K562 (cell line): Measurements from ENCODE around the gene HSPB8. TPM values are rescaled to one million over a fixed set of nuclear protein-coding genes. Genes with fewer than 3 reads are reported as not detected.

Experiments used
- ATAC-seq: fragments of 200-7000 bp; cut with Tn5 transposase; 3 replicates; pipeline ENCODE4 v1.9.1; 2020; ENCODE audit warnings: moderate library complexity
- BruUV-seq: library from RNA; stranded (reverse); fragments of 400-500 nt; replicated peaks from 2 replicates; lab custom pipeline; 2021; lab: Mats Ljungman, UMichigan
- CTCF ChIA-PET: fragments of 300-600 bp; formaldehyde crosslinking; extraction: SDS; loops from one replicate; lab custom pipeline; 2021; ENCODE audit warnings: low intra/inter-chr PET ratio; lab: Yijun Ruan, JAX
- POLR2A ChIA-PET: fragments of 300-600, 350-650 bp; sonication (Branson Sonifier 250); formaldehyde crosslinking; extraction: SDS; loops from one replicate; lab custom pipeline; 2021; ENCODE audit warnings: antibody characterized with exemption, inconsistent platforms; lab: Yijun Ruan, JAX
- DNase-seq, 4 experiments: peaks; one replicate each; pipeline versions ENCODE4 v3.0.0 to v3.0.0-alpha.2; 2011 to 2018; ENCODE audit warnings: low spot score in 3 of 4, mixed read lengths in 3 of 4; ENCODE audit errors: extremely low read depth in 1 of 4
- FAIRE-seq: peaks from 2 replicates; lab custom pipeline; 2011; peaks lifted over from hg19 to GRCh38; lab: Jason Lieb, UNC
- H2AFZ ChIP-seq: 2 replicates; pipeline ENCODE4 v1.6.0; 2011; ENCODE audit warnings: low read depth, low read length, control low read depth, inconsistent platforms
- H3K27ac ChIP-seq: fragments of 200-600 bp; 3 replicates; pipeline ENCODE4 v1.8.0; 2011; ENCODE audit warnings: low read depth, mild to moderate bottlenecking, control low read depth, inconsistent platforms, low read length, moderate library complexity, mixed read lengths; ENCODE audit errors: extremely low read depth
- H3K27me3 ChIP-seq, 2 experiments: fragments of 300-600 bp in 1 of 2; 2 replicates in 1 of 2; 3 replicates in 1 of 2; pipeline versions ENCODE4 v1.6.0 to v1.8.0; 2011; ENCODE audit warnings: inconsistent platforms in 2 of 2, low read length in 2 of 2, mild to moderate bottlenecking in 1 of 2, mixed read lengths in 1 of 2, moderate library complexity in 1 of 2; ENCODE audit not compliant: control insufficient read depth in 2 of 2, insufficient read depth in 2 of 2
- H3K36me3 ChIP-seq: fragments of 300-600 bp; 3 replicates; pipeline ENCODE4 v1.8.0; 2011; ENCODE audit warnings: mild to moderate bottlenecking, low read length, inconsistent platforms; ENCODE audit not compliant: control insufficient read depth, insufficient read depth
- H3K4me1 ChIP-seq, 2 experiments: fragments of 200-600 bp in 1 of 2; replicated peaks in 1 of 2; 2 replicates in 1 of 2; 3 replicates in 1 of 2; pipeline versions ENCODE4 v1.5.1 to v1.8.0; 2011; ENCODE audit warnings: inconsistent platforms in 2 of 2, low read length in 2 of 2, mild to moderate bottlenecking in 1 of 2, mixed read lengths in 1 of 2, moderate library complexity in 1 of 2; ENCODE audit not compliant: control insufficient read depth in 2 of 2, insufficient read depth in 2 of 2
- H3K4me2 ChIP-seq: 2 replicates; pipeline ENCODE4 v1.6.1; 2011; ENCODE audit warnings: low read length, control low read depth, inconsistent platforms, mixed read lengths; ENCODE audit not compliant: insufficient read depth
- H3K4me3 ChIP-seq: fragments of 200-600 bp; sonication (generic), shearing (Covaris generic); 2 replicates; pipeline ENCODE4 v1.5.1; 2016; ENCODE audit warnings: control low read depth, inconsistent platforms
- H3K79me2 ChIP-seq: fragments of 200-600 bp; 3 replicates; pipeline ENCODE4 v1.8.0; 2011; ENCODE audit warnings: low read length, inconsistent platforms; ENCODE audit not compliant: control insufficient read depth, insufficient read depth
- H3K9ac ChIP-seq, 2 experiments: 2 replicates each; pipeline versions ENCODE4 v1.6.0 to v1.6.1; 2011; ENCODE audit warnings: low read depth in 2 of 2, low read length in 2 of 2, control low read depth in 1 of 2, inconsistent platforms in 1 of 2, mild to moderate bottlenecking in 1 of 2, mixed read lengths in 1 of 2; ENCODE audit not compliant: insufficient read depth in 1 of 2
- H3K9me1 ChIP-seq: one replicate; pipeline ENCODE4 v1.6.0; 2011; ENCODE audit warnings: inconsistent platforms, mild to moderate bottlenecking, low read length, moderate library complexity; ENCODE audit not compliant: control insufficient read depth, insufficient read depth
- H3K9me3 ChIP-seq: replicated peaks from 2 replicates; pipeline ENCODE4 v1.5.1; 2011; ENCODE audit warnings: low read depth, low read length, inconsistent platforms; ENCODE audit not compliant: control insufficient read depth, insufficient read depth
- H4K20me1 ChIP-seq: replicated peaks from 2 replicates; pipeline ENCODE4 v1.6.1; 2011; ENCODE audit warnings: low read length, inconsistent platforms, mixed read lengths; ENCODE audit not compliant: control insufficient read depth, insufficient read depth
- ATF7 ChIP-seq: fragments of 450-650 bp; IDR thresholded peaks from 2 replicates; pipeline ENCODE4 v1.7.1; 2014; ENCODE audit warnings: mild to moderate bottlenecking, moderate library complexity
- CREB3 ChIP-seq: fragments of 450-650 bp; conservative IDR thresholded peaks from 2 replicates; pipeline ENCODE4 v1.6.1; 2016; ENCODE audit warnings: missing genetic modification characterization, low read depth, mild to moderate bottlenecking, missing compliant biosample characterization, moderate library complexity
- HBP1 ChIP-seq: fragments of 450-650 bp; formaldehyde crosslinking; IDR thresholded peaks from 2 replicates; pipeline ENCODE4 v1.4.0; 2022; ENCODE audit warnings: missing genetic modification characterization
- NCOA6 ChIP-seq: fragments of 450-650 bp; IDR thresholded peaks from 2 replicates; pipeline ENCODE4 v1.6.1; 2017; ENCODE audit warnings: mild to moderate bottlenecking
- NELFE ChIP-seq: IDR thresholded peaks from 2 replicates; pipeline ENCODE4 v1.6.1; 2011; ENCODE audit warnings: mild to moderate bottlenecking; ENCODE audit not compliant: insufficient read depth, insufficient read length
- NFIX ChIP-seq: fragments of 250-450 bp; sonication (Bioruptor Pico); IDR thresholded peaks from 2 replicates; pipeline ENCODE4 v1.4.0; 2020; ENCODE audit warnings: low read depth, mild to moderate bottlenecking, moderate library complexity
- SMARCA5 ChIP-seq: fragments of 450-650 bp; IDR thresholded peaks from 2 replicates; pipeline ENCODE4 v1.6.1; 2016
- WGBS: fragments of 100-300 bp; shearing (Covaris generic); methylation state at CpG from one replicate; pipeline ENCODE4 v1.1.6; 2016; ENCODE audit warnings: low coverage, mixed read lengths; ENCODE audit not compliant: insufficient coverage; ENCODE audit errors: missing lambda C conversion rate; 5-methylcytosine and 5-hydroxymethylcytosine counted together
- in situ Hi-C: fragments of 300-500 bp; cut with MboI; formaldehyde crosslinking; loops from 4 replicates; pipeline ENCODE4 v1.15.0; 2018; ENCODE audit warnings: inconsistent platforms, mixed read lengths
- intact Hi-C: fragments of 100-400 bp; cut with micrococcal nuclease; formaldehyde crosslinking; loops from 2 replicates; pipeline ENCODE4 v1.14.2; 2022
- polyA plus RNA-seq, 8 experiments: library from polyadenylated mRNA; depleted of rRNA in 4 of 8; stranded (reverse) in 5 of 8; unstranded in 3 of 8; fragments of >200 nt; fragmentation: Nextera tagmentation in 2 of 8; fragmentation: Illumina TruSeq in 1 of 8; extraction: Ambion mirVana in 2 of 8; extraction: Trizol in 1 of 8; gene quantifications; 2 replicates each; pipeline versions ENCODE4 v1.2.1 to v1.2.3, GENCODE V29; 2011 to 2014; ENCODE audit warnings: inconsistent platforms in 1 of 8, missing spikeins in 1 of 8
- total RNA-seq, 7 experiments: library from RNA; depleted of rRNA in 6 of 7; stranded (reverse); fragments of >200 nt in 6 of 7; fragmentation: Illumina TruSeq in 2 of 7; extraction: Trizol in 2 of 7; gene quantifications; 2 replicates each; pipeline versions ENCODE4 v1.2.1 to v1.2.3, GENCODE V29; 2011 to 2021; ENCODE audit warnings: low replicate concordance in 1 of 7

HSPB8 gene
- total and polyA plus RNA-seq, 9 of the 15 experiments (the other 6 are each of a cell fraction or from before 2014, with no cell fraction given) = 0.13 TPM; not detected in 8

GRCh38 chr12:119129827-119130434 is 48.8 kb upstream of the HSPB8 start:
- no TSS peak for BruUV-seq
- in situ Hi-C loops (no loop called here), intact Hi-C loops (no loop called here)
- no peaks in the 10 kb centered on the region for H3K9me3 ChIP-seq
- WGBS = 0% methylated on average over 3 of the region's 3 CpGs
- FAIRE-seq (no peak), ATAC-seq (no peak), DNase-seq (no peak)
- 0 out of 2 replicates have a peak, but pooled peaks cover 3% of the 10 kb centered on the region for H4K20me1 ChIP-seq
- H3K4me3 ChIP-seq = no peak overlapping the region
- H3K79me2 ChIP-seq = no peaks in the 10 kb centered on the region
- ChIA-PET CTCF (no interaction called here), POLR2A (no interaction called here)
- TF ChIP-seq HBP1 (CRISPR knock-in tag) (0 out of 2 replicates have a peak, but pooled peaks have one; percentile 25), NFIX (CRISPR knock-in tag) (no peak), ATF7 (no peak), NCOA6 (no peak), CREB3 (tag) (no peak), SMARCA5 (no peak), NELFE (no peak)
- no peak overlapping the region for H3K4me2 ChIP-seq
- H3K9ac ChIP-seq = no peak overlapping the region
- H2AFZ ChIP-seq = no peak overlapping the region
- H3K4me1 ChIP-seq = no peaks in the 10 kb centered on the region
- H3K36me3 ChIP-seq = no peaks in the 10 kb centered on the region
- peaks cover 0 to 4% of the 10 kb centered on the region in 2 experiments; a peak in 2 of 5 replicates for H3K27me3 ChIP-seq
- peaks cover 3% of the 10 kb centered on the region for H3K9me1 ChIP-seq
- no peak overlapping the region for H3K27ac ChIP-seq
